Tibial nerve (tissue), 4 donors: ENCODE data around the gene TBC1D1.

Experiments
- CTCF ChIP-seq, 5 experiments: fragments of 200-600 bp in 3 of 5; fragments of 450-650 bp in 2 of 5; sonication (generic) in 3 of 5; IDR thresholded peaks; one replicate each; pipeline ENCODE4 v1.5.1; 2016 to 2019; ENCODE audit warnings: antibody characterized with exemption in 5 of 5, mild to moderate bottlenecking in 3 of 5, moderate library complexity in 2 of 5
- EP300 ChIP-seq, 2 donors: sonication (generic); formaldehyde crosslinking; IDR thresholded peaks; one replicate each; pipeline ENCODE4 v1.6.1; 2017; ENCODE audit warnings: antibody characterized with exemption in 2 of 2, mild to moderate bottlenecking in 1 of 2

- TF ChIP-seq CTCF (IDR thresholded peaks at IDR 0.05) (no peak), EP300 (IDR thresholded peaks at IDR 0.05) (no peak)
Observed at GRCh38 chr4:38101563-38101962, 210.7 kb downstream of the TBC1D1 start.
